Effector CD4-positive, alpha-beta T cell (primary cell): ENCODE results near the gene BICRA.
"Not testable (repeated sequence)": the region's sequence is repeated elsewhere in the genome, so short reads cannot be mapped to it uniquely, and the experiment has no call there.

ENCODE experiments used
- DNase-seq: peaks from one replicate; pipeline ENCODE4 v3.0.0-alpha.2; 2020

BICRA gene

DNA sequence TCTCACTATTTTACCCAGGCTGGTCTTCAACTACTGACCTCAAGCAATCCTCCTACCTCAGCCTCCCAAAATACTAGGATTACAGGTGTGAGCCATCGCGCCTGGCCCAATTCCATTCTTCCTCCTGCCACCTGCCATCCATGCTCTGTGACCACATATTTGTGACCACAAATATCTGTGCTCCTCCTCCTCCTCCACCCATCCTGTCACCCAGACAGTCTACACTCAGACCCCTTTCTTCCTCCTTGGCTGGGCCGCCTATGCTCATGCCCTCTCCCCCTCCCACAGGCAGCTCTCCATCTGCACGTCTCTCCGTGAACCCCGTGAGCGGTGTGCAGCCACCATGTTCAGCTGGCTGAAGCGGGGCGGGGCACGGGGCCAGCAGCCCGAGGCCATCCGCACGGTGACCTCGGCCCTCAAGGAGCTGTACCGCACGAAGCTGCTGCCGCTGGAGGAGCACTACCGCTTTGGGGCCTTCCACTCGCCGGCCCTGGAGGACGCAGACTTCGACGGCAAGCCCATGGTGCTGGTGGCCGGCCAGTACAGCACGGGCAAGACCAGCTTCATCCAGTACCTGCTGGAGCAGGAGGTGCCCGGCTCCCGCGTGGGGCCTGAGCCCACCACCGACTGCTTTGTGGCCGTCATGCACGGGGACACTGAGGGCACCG is 107.5 kb downstream of the BICRA start:
- DNase-seq = no peak

DNA sequence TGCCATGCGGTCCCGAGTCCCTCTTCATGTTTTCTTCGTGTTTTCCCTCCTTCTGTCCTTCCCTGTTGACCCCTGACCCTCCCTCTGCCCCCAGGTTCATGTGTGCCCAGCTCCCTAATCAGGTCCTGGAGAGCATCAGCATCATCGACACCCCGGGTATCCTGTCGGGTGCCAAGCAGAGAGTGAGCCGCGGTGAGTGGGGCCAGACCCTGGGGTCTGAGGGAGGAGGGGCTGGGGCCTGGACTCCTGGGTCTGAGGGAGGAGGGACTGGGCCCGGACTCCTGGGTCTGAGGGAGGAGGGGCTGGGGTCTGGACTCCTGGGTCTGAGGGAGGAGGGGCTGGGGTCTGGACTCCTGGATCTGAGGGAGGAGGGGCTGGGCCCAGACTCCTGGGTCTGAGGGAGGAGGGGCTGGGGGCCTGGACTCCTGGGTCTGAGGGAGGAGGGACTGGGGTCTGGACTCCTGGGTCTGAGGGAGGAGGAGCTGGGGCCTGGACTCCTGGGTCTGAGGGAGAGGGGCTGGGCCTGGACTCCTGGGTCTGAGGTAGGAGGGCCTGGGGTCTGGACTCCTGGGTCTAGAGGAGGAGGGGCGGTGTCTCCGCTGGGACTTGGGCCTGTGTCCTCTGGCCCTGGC is 109.6 kb downstream of the BICRA start:
- not testable (repeated sequence) for DNase-seq

DNA sequence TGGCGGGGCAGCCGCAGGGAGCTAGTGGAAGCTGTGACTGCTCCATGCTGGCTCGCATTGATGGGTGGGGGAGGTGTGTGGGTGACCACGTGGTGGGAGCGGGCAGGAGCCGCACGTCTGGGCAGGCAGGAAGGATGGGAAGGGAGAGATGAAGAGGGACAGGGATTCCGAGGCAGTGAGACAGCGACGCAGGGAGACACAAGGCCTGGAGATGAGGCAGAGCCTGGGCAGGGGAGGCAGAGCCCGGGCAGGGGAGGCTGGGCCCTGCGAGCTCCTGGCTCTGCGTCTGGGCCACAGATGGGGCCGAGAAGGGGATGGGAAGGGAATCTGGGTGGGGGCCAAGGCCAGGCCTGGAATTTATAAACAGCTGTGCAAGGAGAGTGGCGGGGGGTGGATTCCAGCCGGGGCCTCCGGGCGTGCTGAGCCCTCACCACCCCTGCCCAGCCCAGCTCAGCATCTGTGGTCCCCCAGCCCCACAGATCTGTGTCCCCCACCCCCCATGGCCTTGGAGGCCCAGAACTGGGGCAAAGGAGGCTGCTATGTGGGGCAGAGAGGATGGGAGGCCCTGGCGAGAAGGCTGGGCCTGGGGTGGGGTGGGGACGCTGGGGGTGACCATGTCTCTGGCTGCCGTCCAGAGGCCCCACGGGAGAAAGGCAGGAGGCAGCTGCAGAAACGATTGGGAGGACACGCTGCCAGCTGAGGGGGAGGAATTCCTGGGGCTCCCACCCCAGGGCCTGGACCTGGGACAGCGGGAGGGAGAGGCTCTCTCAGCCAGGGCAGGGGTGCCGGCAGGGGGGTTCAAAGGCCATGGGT is 110.3 kb downstream of the BICRA start:
- no peak for DNase-seq

DNA sequence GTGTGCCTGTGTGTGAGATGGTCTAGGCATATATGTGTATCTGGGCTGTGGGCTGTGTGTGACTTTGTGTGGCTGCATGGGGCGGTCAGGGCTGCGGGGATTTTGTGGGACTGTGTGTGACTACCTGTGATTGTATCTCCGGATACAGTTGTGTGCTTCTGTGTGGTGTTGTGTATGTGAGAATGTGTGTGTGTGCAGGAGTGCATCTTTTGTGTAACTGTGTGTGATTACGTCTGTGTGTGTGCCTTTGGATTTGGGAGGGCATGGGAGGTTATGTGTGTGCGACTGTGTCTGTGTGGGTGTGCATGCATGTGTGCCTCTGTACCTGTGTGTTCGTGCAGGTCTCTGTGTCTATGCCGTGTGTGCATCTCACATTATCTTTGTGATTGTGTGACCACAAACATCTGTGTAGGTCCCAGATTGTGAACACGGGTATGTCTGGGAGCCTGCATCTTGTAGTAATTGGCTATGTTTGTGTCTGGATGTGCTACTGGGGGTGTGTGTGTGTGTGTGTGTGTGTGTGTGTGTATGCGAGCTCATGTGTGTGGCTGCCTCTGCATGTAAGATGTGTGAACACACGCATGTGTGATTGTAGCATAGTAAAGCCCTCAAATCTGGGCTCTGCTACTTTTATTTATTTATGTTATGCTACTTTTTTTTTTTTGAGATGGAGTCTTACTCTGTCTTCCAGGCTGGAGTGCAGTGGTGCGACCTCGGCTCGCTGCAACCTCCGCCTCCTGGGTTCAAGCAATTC is 111.9 kb downstream of the BICRA start:
- DNase-seq = no peak

DNA sequence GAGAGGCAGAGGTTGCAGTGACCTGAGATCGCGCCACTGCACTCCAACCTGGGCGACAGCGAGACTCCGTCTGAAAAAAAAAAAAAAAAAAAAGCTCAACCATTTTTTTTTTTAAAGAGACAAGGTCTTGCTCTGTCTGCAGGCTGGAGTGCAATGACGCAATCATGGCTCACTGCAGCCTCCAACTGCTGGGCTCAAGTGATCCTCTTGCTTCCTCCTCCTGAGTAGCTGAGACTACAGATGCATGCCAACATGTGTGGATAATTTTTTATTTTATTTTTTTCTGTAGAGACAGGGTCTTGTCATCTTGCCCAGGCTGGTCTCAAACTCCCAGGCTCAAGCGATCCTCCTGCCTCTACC is 114.6 kb downstream of the BICRA start:
- no peak for DNase-seq

DNA sequence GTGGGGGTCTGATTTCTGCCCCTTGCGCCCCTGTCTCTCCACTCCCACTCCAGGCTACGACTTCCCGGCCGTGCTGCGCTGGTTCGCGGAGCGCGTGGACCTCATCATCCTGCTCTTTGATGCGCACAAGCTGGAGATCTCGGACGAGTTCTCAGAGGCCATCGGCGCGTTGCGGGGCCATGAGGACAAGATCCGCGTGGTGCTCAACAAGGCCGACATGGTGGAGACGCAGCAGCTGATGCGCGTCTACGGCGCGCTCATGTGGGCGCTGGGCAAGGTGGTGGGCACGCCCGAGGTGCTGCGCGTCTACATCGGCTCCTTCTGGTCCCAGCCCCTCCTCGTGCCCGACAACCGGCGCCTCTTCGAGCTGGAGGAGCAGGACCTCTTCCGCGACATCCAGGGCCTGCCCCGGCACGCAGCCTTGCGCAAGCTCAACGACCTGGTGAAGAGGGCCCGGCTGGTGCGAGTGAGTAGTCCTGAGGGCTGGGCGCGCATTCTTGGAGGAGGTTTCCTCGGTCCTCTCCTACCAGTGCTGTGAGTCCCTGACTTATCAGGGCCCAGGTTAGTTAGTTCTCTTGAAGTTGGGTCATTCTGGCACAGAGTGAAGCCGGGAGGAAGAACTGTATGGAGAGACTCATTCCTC is 116.9 kb downstream of the BICRA start:
- no peak for DNase-seq

DNA sequence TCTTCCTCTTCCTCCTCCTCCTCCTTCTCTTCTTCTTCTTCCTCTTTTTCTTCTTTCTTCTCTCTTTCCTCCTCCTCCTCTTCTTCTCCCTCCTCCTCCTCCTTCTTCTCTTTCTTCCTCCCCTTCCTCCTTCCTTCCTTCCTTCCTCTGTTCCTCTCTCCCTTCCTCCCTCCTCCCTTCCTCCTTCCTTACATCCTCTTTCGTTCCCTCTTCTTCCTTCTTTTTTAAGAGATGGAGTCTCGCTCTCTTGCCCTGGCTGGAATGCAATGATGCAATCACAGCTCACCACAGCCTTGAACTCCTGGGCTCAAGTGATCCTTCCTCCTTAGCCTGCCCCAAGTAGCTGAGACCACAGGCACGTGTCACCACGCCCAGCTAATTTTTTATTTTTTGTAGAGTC is 117.5 kb downstream of the BICRA start:
- DNase-seq = no peak

DNA sequence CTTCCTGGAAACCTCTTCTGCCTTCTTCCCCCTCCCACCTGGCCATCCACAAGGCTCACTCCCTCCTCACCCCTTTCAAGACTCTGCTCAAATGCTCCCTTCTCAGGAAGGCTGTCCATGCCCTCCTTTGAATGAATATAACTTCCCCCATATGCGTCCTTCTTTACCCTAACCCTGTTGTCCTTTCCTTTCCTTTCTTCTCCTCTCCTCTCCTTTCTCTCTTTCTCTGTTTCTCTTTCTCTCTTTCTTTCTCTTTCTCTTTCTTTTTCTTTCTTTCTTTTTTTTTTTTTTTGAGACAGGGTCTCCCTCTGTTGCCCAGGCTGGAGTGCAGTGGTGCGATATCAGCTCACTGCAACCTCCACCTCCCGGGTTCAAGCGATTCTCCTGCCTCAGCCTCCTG is 119.4 kb downstream of the BICRA start:
- not testable (repeated sequence) for DNase-seq

DNA sequence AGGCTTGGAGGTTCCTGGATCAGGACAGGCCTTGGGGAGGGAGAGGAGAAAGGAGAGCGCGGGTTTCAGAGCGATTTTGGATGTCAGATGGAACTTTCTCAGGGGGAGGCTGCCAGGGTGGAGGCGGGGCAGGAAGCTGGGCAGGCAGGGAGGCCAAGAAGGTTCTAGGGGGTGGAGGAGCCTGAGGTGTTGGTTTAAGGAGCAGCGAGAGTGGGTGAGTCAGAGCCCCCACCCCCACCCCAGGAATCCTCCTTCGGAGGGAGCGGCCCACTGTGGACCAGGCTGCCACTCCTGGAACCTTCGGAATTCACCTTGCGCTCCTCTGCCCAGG is 120.5 kb downstream of the BICRA start:
- no peak for DNase-seq

DNA sequence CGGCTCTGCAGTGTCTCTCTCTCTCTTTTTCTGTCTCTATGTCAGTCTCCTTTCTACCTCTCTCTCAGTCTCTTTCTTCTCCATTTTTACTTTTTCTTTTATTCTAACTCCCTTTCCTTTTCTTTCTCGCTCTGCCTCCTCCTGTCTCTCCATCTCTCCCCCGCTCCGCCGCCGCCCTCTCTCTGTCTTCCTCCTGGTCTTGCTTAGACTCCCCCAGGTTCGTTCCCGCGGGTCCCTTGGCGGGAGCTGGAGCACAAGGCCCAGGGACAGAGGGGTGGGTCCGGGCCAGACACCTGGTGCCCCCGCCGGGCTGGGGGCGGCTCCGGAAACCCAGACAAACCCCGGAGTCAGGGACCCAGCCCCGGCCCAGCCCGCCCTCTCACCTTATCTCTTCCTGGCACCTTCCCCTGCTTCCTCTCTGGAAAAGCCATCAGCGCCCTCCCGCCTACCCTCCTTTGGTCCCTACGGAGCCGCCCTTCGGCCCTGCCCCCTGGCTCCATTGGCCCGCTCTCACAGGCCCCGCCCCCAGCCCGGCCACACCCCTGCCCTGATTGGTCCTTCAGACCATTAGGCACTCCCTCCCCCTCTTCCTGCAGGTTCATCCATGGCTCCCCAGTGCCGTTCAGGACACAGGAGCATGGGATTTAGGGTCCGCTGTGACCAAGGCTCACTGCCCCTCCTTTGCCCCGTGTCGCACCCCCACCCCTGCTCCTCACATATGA is 121.0 kb downstream of the BICRA start:
- DNase-seq = no peak

DNA sequence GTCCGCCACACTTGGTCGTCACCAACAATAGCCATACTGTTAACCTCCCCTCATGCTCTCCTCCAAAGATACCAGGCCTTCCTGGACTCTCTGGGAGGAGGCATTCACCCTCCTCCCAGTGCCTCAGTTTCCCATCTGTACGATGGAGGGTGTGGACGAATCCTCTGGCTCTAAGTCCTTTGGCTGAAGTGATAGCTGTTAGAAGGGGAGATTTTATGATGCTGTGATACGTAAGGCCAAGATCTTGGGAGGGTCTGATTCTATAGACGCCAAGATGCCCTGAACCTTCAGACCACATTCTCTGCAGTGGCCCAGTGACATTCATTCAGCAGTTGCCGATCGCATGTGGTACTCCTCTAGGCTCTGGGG is 121.6 kb downstream of the BICRA start:
- no peak for DNase-seq

DNA sequence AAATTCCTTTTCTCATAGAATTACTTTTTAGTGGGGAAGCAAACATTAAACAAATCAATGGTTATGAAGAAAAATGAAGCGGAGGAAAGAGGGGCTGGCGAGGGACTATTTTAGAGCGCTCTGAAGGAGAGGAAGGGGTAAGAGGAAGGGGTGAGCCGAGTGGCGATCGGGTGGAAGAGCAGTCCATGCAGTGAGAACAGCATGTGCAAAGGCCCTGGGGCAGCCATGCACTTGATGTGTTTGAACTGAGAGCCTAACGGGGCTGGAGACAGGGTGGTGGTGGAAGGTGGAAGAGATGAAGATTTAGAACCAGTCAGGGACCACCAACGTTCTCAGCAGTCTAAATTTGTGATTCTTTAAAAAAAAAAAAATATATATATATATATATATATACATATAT is 122.0 kb downstream of the BICRA start:
- DNase-seq = no peak

DNA sequence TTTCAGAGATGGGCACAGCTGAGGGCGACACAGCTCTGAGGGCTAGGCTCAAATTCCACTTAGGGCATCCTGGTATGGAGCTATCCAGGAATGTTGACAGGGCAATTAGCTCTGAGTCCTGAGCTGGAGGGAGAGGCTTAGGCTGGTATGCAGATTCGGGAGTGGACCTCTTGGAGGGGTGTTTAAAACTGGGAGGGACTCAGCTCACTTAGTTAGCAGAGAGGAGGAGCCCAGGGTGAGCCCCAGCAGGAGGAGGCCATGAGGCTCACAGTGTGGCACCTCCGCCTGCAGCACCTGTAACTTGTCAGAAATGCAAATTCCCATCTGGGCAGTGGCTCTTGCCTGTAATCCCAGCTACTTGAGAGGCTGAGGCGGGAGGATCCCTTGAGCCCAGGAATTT is 126.2 kb downstream of the BICRA start:
- no peak for DNase-seq

DNA sequence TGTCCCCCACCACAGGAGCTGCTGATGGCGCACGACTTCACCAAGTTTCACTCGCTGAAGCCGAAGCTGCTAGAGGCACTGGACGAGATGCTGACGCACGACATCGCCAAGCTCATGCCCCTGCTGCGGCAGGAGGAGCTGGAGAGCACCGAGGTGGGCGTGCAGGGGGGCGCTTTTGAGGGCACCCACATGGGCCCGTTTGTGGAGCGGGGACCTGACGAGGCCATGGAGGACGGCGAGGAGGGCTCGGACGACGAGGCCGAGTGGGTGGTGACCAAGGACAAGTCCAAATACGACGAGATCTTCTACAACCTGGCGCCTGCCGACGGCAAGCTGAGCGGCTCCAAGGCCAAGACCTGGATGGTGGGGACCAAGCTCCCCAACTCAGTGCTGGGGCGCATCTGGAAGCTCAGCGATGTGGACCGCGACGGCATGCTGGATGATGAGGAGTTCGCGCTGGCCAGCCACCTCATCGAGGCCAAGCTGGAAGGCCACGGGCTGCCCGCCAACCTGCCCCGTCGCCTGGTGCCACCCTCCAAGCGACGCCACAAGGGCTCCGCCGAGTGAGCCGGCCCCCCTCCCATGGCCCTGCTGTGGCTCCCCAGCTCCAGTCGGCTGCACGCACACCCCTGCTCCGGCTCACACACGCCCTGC is 132.1 kb downstream of the BICRA start:
- no peak for DNase-seq

DNA sequence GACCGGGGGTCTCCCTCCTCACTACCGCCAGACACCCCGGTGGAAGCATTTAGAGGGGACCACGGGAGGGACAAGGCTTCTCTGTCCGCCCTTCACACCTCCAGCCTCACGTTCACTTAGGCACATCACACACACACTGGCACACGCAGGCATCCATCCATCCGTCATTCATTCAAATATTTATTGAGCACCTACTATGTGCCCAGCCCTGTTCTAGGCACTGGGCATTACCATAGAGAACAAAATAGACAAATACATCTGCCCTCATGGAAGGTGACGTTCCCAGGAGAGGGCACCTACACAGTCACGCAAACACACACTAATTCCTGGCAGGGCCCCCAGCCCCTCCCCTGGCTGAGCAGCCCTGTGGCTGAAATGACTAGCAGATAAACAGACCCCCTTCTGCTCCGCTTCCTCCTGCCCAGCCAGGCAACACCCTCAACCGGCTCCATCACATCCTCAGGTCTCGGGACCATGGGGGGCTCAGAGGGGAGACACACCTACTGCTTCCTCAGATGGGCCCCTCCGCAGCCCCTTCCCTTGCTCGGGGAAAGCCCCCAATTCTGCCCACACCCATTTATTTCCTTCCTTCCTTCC is 132.7 kb downstream of the BICRA start:
- no peak for DNase-seq

DNA sequence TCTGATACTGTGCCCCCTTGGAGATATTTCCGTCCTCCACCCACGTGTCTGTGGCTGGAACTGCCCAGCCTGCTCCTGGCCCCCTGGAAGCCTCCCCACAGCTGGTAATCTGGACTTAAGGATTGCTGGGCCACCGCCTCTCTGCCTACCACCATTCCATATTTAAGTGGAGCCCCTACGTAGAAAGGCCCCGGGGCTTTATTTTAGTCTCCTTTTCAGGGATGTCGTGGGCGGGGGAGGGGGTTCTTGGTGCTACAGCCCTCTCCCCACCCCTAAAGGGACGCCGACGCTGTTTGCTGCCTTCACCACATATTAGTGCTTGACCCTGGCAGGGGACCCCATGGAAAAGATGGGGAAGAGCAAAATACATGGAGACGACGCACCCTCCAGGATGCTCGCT is 133.7 kb downstream of the BICRA start:
- DNase-seq = no peak

DNA sequence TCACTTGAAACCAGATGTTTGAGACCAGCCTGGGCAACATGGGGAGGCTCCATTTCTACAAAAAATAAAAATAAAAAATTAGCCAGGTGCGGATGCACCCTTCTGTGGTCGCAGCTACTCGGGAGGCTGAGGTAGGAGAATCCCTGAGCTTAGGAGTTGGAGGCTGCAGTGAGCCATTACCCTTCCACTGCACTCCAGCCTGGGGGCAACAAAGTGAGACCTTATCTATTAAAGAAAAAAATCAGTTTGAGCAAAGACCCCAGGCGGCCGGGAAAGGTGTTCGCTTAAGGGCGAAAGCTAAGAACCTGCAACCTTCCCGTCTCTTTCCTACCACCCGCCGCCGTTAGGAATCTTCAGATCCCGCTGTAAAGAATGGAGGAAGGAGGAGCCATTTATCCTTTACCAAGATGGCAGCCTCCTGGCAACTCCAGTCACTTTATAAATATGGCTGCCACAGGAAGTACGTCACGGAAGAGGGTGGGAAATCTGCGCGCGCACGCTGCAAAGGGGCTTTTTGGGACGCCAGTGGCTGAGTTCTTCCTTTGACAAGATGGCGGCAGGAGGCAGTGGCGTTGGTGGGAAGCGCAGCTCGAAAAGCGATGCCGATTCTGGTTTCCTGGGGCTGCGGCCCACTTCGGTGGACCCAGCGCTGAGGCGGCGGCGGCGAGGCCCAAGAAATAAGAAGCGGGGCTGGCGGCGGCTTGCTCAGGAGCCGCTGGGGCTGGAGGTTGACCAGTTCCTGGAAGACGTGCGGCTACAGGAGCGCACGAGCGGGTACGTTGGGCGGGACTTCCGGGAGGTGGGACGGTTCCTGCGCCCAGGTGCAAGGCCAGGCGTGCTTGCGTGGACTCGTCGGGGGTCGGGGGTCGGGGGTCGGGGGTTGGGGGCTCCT is 136.3 kb downstream of the BICRA start, which contains the start of gene NOP53:
Gene NOP53 (plus strand): TSS at position 537 of the 892 bp plus-strand sequence. CDS start 14 bp downstream, at position 551.
- DNase-seq = peak; percentile 95

DNA sequence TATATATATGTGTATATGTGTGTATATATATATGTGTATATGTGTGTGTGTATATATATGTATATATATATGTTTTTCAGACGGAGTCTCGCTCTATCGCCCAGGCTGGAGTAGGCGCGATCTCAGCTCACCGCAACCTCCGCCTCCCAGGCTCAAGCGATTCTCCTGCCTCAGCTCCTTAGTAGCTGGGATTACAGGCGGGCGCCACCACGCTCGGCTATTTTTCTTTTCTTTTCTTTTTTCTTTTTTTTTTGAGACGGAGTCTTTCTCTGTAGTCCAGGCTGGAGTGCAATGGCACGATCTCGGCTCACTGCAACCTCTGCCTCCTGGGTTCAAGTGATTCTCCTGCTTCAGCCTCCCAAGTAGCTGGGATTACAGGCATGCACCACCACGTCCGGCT is 137.2 kb downstream of the BICRA start:
- DNase-seq = not testable (repeated sequence)

DNA sequence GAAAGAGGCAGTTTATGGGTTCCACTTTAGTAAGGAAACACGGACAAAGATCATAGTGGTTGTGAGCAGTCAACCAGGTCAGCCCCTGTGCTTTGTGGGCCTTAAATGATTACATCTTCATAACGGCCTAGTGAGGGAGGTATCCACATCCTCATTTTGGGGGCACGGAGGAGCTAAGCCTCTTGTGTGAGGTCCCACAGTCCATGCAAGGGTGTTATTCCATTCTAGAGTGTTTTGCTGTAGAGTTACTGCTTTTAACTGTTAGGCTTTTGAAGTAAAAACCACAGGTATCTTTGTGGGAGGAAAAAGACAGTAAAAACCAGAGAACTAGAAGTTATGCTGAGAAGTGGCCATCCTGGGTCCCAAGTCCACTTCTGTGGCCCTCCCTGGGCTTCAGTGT is 140.4 kb downstream of the BICRA start:
- no peak for DNase-seq

DNA sequence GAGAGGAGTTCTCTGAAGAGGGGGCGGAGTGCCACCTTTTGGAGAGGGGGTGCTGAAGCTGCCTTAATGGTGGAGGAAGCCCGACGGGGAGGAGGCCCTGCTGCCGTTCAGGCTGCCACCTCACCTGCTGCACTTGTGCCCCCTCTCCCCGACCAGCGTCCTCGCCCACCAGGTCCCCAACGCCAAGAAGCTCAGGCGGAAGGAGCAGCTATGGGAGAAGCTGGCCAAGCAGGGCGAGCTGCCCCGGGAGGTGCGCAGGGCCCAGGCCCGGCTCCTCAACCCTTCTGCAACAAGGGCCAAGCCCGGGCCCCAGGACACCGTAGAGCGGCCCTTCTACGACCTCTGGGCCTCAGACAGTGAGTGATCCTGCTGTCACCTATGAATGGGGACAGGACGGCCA is 141.8 kb downstream of the BICRA start:
- DNase-seq = no peak
